OCI-LY7 (cell line): ENCODE results near the gene HOXB3. TPM values are rescaled to one million over a fixed set of nuclear protein-coding genes. Genes with fewer than 3 reads are reported as not detected.

Source experiments
- BruUV-seq: library from RNA; stranded (reverse); fragments of 400-500 nt; replicated peaks from 2 replicates; lab custom pipeline; 2021; lab: Mats Ljungman, UMichigan
- CTCF ChIA-PET: fragments of 300-600 bp; sonication (Branson Sonifier 250); formaldehyde crosslinking; loops from one replicate; lab custom pipeline; 2022; ENCODE audit warnings: antibody characterized with exemption; ENCODE audit not compliant: unreplicated experiment; lab: Charles Lee
- POLR2A ChIA-PET: fragments of 300-600 bp; sonication (Branson Sonifier 250); formaldehyde crosslinking; loops from one replicate; lab custom pipeline; 2022; ENCODE audit warnings: antibody characterized with exemption; lab: Charles Lee
- DNase-seq: peaks from one replicate; pipeline ENCODE4 v3.0.0-alpha.2; 2015; ENCODE audit warnings: low spot score
- H2AFZ ChIP-seq: fragments of 200-600 bp; sonication (generic), shearing (Covaris generic); 2 replicates; pipeline ENCODE4 v1.6.1; 2014; ENCODE audit warnings: mild to moderate bottlenecking, antibody characterized with exemption, low read length, moderate library complexity
- H3K27ac ChIP-seq: fragments of 200-600 bp; sonication (generic); 2 replicates; pipeline ENCODE4 v1.5.1; 2014; ENCODE audit warnings: mixed run types, low read depth, mild to moderate bottlenecking, moderate library complexity, low read length, inconsistent platforms; ENCODE audit not compliant: poor library complexity, severe bottlenecking
- H3K36me3 ChIP-seq: fragments of 200-600 bp; sonication (generic); 2 replicates; pipeline ENCODE4 v1.6.1; 2014; ENCODE audit warnings: mild to moderate bottlenecking, antibody characterized with exemption, low read length, moderate library complexity, mixed read lengths; ENCODE audit not compliant: insufficient read depth
- H3K4me1 ChIP-seq: fragments of 200-600 bp; sonication (generic); 2 replicates; pipeline ENCODE4 v1.5.1; 2014; ENCODE audit warnings: mild to moderate bottlenecking, low read length; ENCODE audit not compliant: insufficient read depth, poor library complexity, severe bottlenecking
- H3K4me2 ChIP-seq: fragments of 200-600 bp; sonication (generic); 2 replicates; pipeline ENCODE4 v1.6.1; 2014; ENCODE audit warnings: mild to moderate bottlenecking, low read length
- H3K4me3 ChIP-seq: fragments of 200-600 bp; sonication (generic); 2 replicates; pipeline ENCODE4 v1.5.1; 2014; ENCODE audit warnings: mild to moderate bottlenecking, low read depth, low read length; ENCODE audit not compliant: poor library complexity, severe bottlenecking
- H3K79me2 ChIP-seq: fragments of 200-600 bp; sonication (generic); 2 replicates; pipeline ENCODE4 v1.6.1; 2016; ENCODE audit warnings: low read depth, mild to moderate bottlenecking, low read length, moderate library complexity, mixed read lengths; ENCODE audit not compliant: insufficient read depth
- H3K9me2 ChIP-seq: fragments of 200-600 bp; sonication (generic); 2 replicates; pipeline ENCODE4 v1.6.1; 2016; ENCODE audit warnings: mild to moderate bottlenecking, low read length, mixed read lengths; ENCODE audit not compliant: insufficient read depth
- H3K9me3 ChIP-seq: fragments of 200-600 bp; sonication (generic); 2 replicates; pipeline ENCODE4 v1.6.1; 2014; ENCODE audit warnings: mild to moderate bottlenecking, mixed run types, low read length, mixed read lengths
- H4K20me1 ChIP-seq: fragments of 200-600 bp; sonication (generic); 2 replicates; pipeline ENCODE4 v1.6.1; 2014; ENCODE audit warnings: mild to moderate bottlenecking, antibody characterized with exemption, low read length, moderate library complexity, mixed read lengths; ENCODE audit not compliant: insufficient read depth
- CTCF ChIP-seq: fragments of 200-600 bp; sonication (generic); conservative IDR thresholded peaks from 2 replicates; pipeline ENCODE4 v1.5.1; 2014; ENCODE audit warnings: mild to moderate bottlenecking, antibody characterized with exemption, low read length, moderate library complexity, mixed read lengths
- EZH2phosphoT487 ChIP-seq: fragments of 200-600 bp; sonication (generic); IDR thresholded peaks from 2 replicates; pipeline ENCODE4 v1.6.1; 2018; ENCODE audit warnings: low read depth, borderline replicate concordance, mild to moderate bottlenecking, mixed run types, antibody characterized with exemption, low read length, moderate library complexity, mixed read lengths
- intact Hi-C: fragments of 100-400 bp; cut with micrococcal nuclease; formaldehyde crosslinking; loops from one replicate; pipeline ENCODE4 v1.10.0; 2022; ENCODE audit not compliant: unreplicated experiment
- total RNA-seq, 2 experiments: library from RNA; depleted of rRNA in 1 of 2; stranded (reverse); fragments of >200 nt in 1 of 2; shearing (Covaris generic) in 1 of 2; gene quantifications; 2 replicates each; pipeline ENCODE4 v1.2.3, GENCODE V29; 2014 to 2022

Gene HOXB3
- total RNA-seq, 2 experiments from 2014 or later = 7.7 to 13.0 TPM

- Histone ChIP-seq H3K79me2 (no peaks in the 10 kb centered on the region), H4K20me1 (no peaks in the 10 kb centered on the region), H3K9me2 (no peaks in the 10 kb centered on the region), H3K4me2 (no peak overlapping the region), H2AFZ (no peak overlapping the region), H3K9me3 (no peaks in the 10 kb centered on the region), H3K27ac (no peak overlapping the region), H3K36me3 (no peaks in the 10 kb centered on the region), H3K4me1 (no peaks in the 10 kb centered on the region), H3K4me3 (no peak overlapping the region)
- no peak for DNase-seq
- intact Hi-C loops = no loop called here
- TF ChIP-seq EZH2phosphoT487 = no peak
- TF ChIP-seq CTCF = no peak
- ChIA-PET CTCF (no interaction called here), POLR2A (interaction anchor here (0.5 to 0.6 kb wide), 3 partner anchors 21 to 665 kb away, joined by 3 to 4 read pairs (median 3); no protein-coding TSS in a partner anchor)
- BruUV-seq = no TSS peak
Measured at GRCh38 chr17:48567646-48568354, 22.2 kb downstream of the HOXB3 start.

- no TSS peak for BruUV-seq
- ChIA-PET CTCF (no interaction called here), POLR2A (interaction anchor here (0.5 to 0.6 kb wide), 2 partner anchors 20 to 665 kb away, joined by 3 read pairs; no protein-coding TSS in a partner anchor)
- Histone ChIP-seq H4K20me1 (no peaks in the 10 kb centered on the region), H3K9me2 (no peaks in the 10 kb centered on the region), H3K4me3 (no peak overlapping the region), H3K9me3 (no peaks in the 10 kb centered on the region), H3K36me3 (no peaks in the 10 kb centered on the region), H3K4me1 (no peaks in the 10 kb centered on the region), H3K27ac (no peak overlapping the region), H3K4me2 (no peak overlapping the region), H2AFZ (no peak overlapping the region), H3K79me2 (no peaks in the 10 kb centered on the region)
- no peak for DNase-seq
- intact Hi-C loops = no loop called here
- TF ChIP-seq EZH2phosphoT487 (no peak), CTCF (no peak)
Measured at GRCh38 chr17:48567209-48567608, 22.8 kb downstream of the HOXB3 start.

GRCh38 chr17:48566717-48567116 lies 23.3 kb downstream of the HOXB3 start:
- BruUV-seq = no TSS peak
- no peaks in the 10 kb centered on the region for H3K36me3 ChIP-seq
- no peaks in the 10 kb centered on the region for H4K20me1 ChIP-seq
- H3K4me1 ChIP-seq = no peaks in the 10 kb centered on the region
- no peak overlapping the region for H3K4me2 ChIP-seq
- no peaks in the 10 kb centered on the region for H3K9me3 ChIP-seq
- no peak overlapping the region for H3K27ac ChIP-seq
- no peak overlapping the region for H3K4me3 ChIP-seq
- CTCF ChIA-PET = no interaction called here
- intact Hi-C loops = no loop called here
- DNase-seq = no peak
- no peaks in the 10 kb centered on the region for H3K79me2 ChIP-seq
- H3K9me2 ChIP-seq = no peaks in the 10 kb centered on the region
- POLR2A ChIA-PET = no interaction called here
- H2AFZ ChIP-seq = no peak overlapping the region
- no peak for TF ChIP-seq EZH2phosphoT487
- no peak for TF ChIP-seq CTCF
